Activated T-cell treated with anti-CD3 and anti-CD28 coated beads, Interleukin-2, amount 50 U/mL, for 4 hours (primary cell): ENCODE measurements around the gene TRIM10. TPM values are rescaled to one million over a fixed set of nuclear protein-coding genes. Genes with fewer than 3 reads are reported as not detected.

Experiments used
- ATAC-seq, 2 donors: fragments of 200-7000 bp; cut with Tn5 transposase; one replicate each; pipeline ENCODE4 v1.10.0; 2021
- DNase-seq: peaks from one replicate; pipeline ENCODE4 v3.0.0-alpha.2; 2020
- H3K27me3 Mint-ChIP-seq: one replicate; pipeline ENCODE4 v1.8.0; 2021; ENCODE audit warnings: low read depth, mixed read lengths
- H3K36me3 Mint-ChIP-seq: one replicate; pipeline ENCODE4 v1.8.0; 2022; ENCODE audit warnings: mixed read lengths; ENCODE audit not compliant: insufficient read depth
- H3K4me1 Mint-ChIP-seq: one replicate; pipeline ENCODE4 v1.8.0; 2021; ENCODE audit warnings: low read depth, mixed read lengths
- H3K4me3 Mint-ChIP-seq: one replicate; pipeline ENCODE4 v1.8.0; 2021; ENCODE audit warnings: mild to moderate bottlenecking, moderate library complexity, mixed read lengths
- H3K9me3 Mint-ChIP-seq: one replicate; pipeline ENCODE4 v1.8.0; 2021; ENCODE audit warnings: mixed read lengths
- total RNA-seq, 3 donors: library from RNA; stranded (reverse); gene quantifications; one replicate each; pipeline ENCODE4 v1.2.1, GENCODE V29; 2021

Gene TRIM10
- total RNA-seq, result not detected

- ATAC-seq (no peak), DNase-seq (no peak)
- Mint-ChIP-seq H3K4me3 (no peak within 1 kb of the TSS), H3K9me3 (no peaks in the 10 kb centered on the region), H3K27me3 (peaks cover 26% of the 10 kb centered on the region), H3K4me1 (peaks cover 15% of the 10 kb centered on the region), H3K36me3 (no peaks in the 10 kb centered on the region)
Measured at GRCh38 chr6:30160785-30161531, at the start of gene TRIM10. Gene TRIM10, minus strand, starts transcription at chr6:30161211. Its CDS starts 353 bp downstream, at chr6:30160858.

GRCh38 chr6:30207619-30208295, 46.7 kb upstream of the TRIM10 start:
- no peak for ATAC-seq
- no peak for DNase-seq
- H3K27me3 Mint-ChIP-seq, result no peaks in the 10 kb centered on the region
- peaks cover 16% of the 10 kb centered on the region for H3K36me3 Mint-ChIP-seq
- H3K4me1 Mint-ChIP-seq, result peaks cover 74% of the 10 kb centered on the region
- peak overlapping the region; percentile 24 for H3K4me3 Mint-ChIP-seq
- no peaks in the 10 kb centered on the region for H3K9me3 Mint-ChIP-seq

- H3K4me1 Mint-ChIP-seq, result peaks cover 74% of the 10 kb centered on the region
- H3K27me3 Mint-ChIP-seq, result no peaks in the 10 kb centered on the region
- H3K4me3 Mint-ChIP-seq, result no peak overlapping the region
- H3K9me3 Mint-ChIP-seq, result no peaks in the 10 kb centered on the region
- ATAC-seq (no peak), DNase-seq (no peak)
- H3K36me3 Mint-ChIP-seq, result peaks cover 22% of the 10 kb centered on the region
Measured at GRCh38 chr6:30206799-30207618, 46.0 kb upstream of the TRIM10 start.

DNA sequence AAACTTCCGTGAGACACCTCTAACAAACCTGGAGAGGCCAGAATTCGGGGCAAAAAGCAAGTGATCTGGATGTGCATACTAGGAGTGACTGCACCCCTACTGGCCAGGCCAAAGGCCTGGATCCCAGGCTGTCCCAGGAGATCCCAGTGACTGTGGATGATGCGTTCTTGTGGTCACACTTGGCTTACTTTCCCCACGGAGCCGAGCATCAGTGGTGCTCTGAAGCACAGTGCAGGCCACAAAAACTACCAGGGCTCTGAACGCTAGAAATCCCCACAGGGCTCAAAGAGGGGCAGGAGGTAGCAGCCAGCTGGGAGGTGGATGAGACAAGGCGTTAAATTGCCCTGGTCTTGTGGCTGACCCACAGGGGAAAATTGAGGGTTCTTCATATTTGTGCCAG, 45.1 kb upstream of the TRIM10 start:
- no peak overlapping the region for H3K4me3 Mint-ChIP-seq
- H3K4me1 Mint-ChIP-seq, result peaks cover 72% of the 10 kb centered on the region
- DNase-seq, result no peak
- peaks cover 24% of the 10 kb centered on the region for H3K36me3 Mint-ChIP-seq
- no peak for ATAC-seq
- no peaks in the 10 kb centered on the region for H3K9me3 Mint-ChIP-seq
- H3K27me3 Mint-ChIP-seq, result no peaks in the 10 kb centered on the region

GRCh38 chr6:30204116-30204515, 43.1 kb upstream of the TRIM10 start:
- ATAC-seq, result no peak
- Mint-ChIP-seq H3K4me3 (no peak overlapping the region), H3K27me3 (no peaks in the 10 kb centered on the region)

DNA sequence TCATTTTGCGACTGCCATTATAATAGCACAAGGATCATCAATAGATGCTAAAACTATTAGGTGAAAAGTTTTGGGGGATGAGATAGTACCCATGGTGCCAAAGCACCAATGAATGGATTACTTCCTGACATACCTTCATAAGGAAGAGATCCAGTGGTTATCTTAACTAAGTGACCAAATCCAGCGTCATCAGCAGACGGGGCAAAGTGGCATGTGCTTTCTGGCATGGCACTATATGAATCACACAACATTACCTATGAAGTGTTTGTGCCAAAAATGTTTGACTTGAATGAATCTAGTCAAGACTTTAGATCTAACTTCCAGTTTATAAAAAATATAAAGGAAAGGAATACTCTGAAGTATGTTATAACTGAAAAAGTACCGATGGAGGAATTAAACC, 41.4 kb upstream of the TRIM10 start:
- H3K9me3 Mint-ChIP-seq, result no peaks in the 10 kb centered on the region
- no peak for ATAC-seq

More at GRCh38 chr6:30204116-30204515, 43.1 kb upstream of the TRIM10 start:
- H3K36me3 Mint-ChIP-seq, result peaks cover 30% of the 10 kb centered on the region
- H3K9me3 Mint-ChIP-seq, result no peaks in the 10 kb centered on the region
- peaks cover 64% of the 10 kb centered on the region for H3K4me1 Mint-ChIP-seq
- no peak for DNase-seq

DNA sequence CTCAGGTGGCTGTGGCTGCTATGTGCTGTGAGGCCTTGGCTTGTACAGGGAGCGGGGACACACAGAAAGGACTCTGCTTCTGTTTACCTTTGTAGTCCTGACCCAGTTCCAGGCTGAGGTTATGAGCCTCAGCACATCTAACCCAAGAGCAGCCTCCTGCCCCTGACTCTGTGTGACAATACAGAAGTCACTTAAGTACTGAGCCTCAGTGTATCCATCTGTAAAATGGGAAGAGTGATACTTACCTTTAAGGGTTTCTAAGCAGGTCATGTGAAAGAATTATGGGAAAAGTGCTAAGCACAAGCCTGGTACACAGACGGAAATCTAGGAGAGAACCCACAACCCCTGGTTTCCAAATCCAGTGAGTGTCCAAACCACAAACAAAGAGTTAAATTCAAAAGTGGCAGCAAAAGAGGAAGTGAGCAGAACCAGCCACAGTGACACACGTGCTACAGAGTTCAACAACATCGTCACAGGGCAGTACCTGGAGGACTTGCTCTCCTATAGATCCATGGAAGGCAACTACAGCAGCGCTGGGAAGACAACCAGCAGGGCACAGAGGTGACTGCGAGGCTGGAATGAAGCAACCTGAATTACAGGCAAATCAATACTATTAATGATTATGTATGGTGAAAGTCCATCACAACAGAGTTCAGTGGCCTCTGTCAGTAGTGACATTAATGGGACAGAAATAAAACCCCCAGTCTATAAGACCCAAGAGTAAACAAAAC, 39.7 kb upstream of the TRIM10 start:
- H3K4me1 Mint-ChIP-seq, result peaks cover 31% of the 10 kb centered on the region
- no peak overlapping the region for H3K4me3 Mint-ChIP-seq

More for the DNA sequence above, 41.4 kb upstream of the TRIM10 start:
- no peak for DNase-seq
- Mint-ChIP-seq H3K36me3 (peaks cover 30% of the 10 kb centered on the region), H3K27me3 (no peaks in the 10 kb centered on the region), H3K4me1 (peaks cover 48% of the 10 kb centered on the region), H3K4me3 (no peak overlapping the region)

DNA sequence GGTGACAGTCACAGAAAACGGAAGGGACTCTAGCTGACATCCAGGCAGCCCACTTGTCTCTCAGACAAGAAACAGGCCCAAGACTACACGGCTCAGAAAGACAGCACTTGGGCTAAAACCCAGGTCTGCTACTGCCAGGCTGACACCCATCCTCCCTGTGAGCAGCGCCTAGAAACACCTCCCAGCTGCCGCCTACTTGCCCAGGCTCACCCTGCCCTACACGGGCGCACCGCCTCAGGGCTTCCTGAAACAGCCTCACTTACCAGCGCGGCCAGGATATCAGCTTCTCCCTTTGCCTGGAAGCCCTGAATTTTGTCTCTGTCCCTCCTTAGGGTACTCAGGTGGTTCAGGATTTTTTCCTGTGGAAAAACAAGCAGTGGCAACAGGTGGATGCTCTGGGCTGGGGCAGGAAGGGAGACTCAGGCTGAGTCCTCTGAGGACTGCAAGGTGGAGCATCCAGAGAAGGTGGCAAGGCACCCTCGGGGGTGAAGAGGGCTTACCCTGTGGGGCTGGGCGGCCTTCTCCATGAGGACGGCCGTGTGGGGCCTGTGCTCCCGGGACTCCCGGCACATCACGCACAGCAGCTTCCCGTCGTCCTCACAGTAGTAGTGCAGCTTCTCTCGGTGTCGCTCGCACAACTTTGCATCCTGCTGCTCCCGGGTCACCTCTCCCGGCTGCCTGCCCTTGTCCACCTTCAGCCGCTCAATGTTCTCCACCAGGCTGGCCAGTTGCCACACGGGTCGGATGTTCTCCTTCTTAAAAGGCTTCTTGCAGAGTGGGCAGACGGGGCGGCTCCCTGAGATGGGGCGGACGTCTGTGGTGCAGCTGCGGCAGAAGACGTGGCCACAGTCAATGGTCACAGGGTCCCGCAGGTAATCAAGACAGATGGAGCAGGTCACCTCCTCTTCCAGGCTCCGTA, 37.4 kb upstream of the TRIM10 start:
- DNase-seq (no peak), ATAC-seq (no peak)
- Mint-ChIP-seq H3K36me3 (peaks cover 43% of the 10 kb centered on the region), H3K27me3 (no peaks in the 10 kb centered on the region), H3K4me3 (no peak overlapping the region), H3K4me1 (peaks cover 22% of the 10 kb centered on the region), H3K9me3 (no peaks in the 10 kb centered on the region)

More for the DNA sequence above, 39.7 kb upstream of the TRIM10 start:
- DNase-seq (no peak), ATAC-seq (no peak)
- Mint-ChIP-seq H3K27me3 (no peaks in the 10 kb centered on the region), H3K36me3 (peaks cover 41% of the 10 kb centered on the region), H3K9me3 (no peaks in the 10 kb centered on the region)

DNA sequence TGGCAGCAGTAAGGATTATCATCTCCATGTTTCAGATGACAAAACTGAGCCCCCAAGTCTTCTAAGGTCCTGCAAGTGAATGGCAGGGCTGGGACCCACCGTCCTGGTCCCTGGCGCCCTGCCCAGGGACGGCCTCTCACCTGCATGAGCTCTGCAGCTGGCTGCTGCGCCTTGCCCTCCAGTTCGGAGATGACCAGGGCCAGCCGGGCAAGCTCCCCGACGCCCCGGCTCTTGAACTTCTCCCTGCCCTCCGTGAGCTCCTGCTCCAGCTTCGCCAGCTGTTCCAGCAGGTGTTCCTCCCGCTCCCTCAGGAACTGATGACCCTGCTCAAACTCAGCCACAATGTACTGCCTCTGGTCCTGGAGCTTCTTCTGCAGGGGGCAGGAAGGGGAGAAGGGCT, 35.4 kb upstream of the TRIM10 start:
- peaks cover 12% of the 10 kb centered on the region for H3K4me1 Mint-ChIP-seq
- H3K27me3 Mint-ChIP-seq, result no peaks in the 10 kb centered on the region
- H3K9me3 Mint-ChIP-seq, result no peaks in the 10 kb centered on the region
- H3K36me3 Mint-ChIP-seq, result peaks cover 44% of the 10 kb centered on the region
- no peak for ATAC-seq
- H3K4me3 Mint-ChIP-seq, result no peak overlapping the region
- DNase-seq, result no peak

DNA sequence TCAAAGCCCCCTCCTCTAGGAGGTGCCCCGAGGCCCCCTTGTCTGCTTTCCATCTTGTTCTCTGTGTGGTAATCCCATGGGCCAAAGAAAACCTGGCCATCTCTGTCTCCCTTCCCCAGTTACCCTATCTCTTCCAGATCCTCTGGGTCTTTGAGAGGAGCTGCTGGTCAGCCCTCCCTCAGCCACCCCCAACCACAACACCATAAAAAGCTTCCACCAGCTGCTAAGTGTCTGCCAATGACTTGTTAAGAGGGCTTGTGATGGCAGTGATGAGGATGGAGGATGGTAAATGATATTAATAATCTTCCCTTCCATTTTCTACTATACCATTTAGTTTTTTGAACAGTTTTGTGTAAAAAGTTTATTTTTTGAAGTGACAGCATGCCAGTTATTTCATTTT, 34.9 kb upstream of the TRIM10 start:
- no peak for DNase-seq
- no peaks in the 10 kb centered on the region for H3K27me3 Mint-ChIP-seq
- H3K36me3 Mint-ChIP-seq, result peaks cover 47% of the 10 kb centered on the region
- H3K4me3 Mint-ChIP-seq, result no peak overlapping the region
- peaks cover 8% of the 10 kb centered on the region for H3K4me1 Mint-ChIP-seq
- H3K9me3 Mint-ChIP-seq, result no peaks in the 10 kb centered on the region
- ATAC-seq, result no peak

DNA sequence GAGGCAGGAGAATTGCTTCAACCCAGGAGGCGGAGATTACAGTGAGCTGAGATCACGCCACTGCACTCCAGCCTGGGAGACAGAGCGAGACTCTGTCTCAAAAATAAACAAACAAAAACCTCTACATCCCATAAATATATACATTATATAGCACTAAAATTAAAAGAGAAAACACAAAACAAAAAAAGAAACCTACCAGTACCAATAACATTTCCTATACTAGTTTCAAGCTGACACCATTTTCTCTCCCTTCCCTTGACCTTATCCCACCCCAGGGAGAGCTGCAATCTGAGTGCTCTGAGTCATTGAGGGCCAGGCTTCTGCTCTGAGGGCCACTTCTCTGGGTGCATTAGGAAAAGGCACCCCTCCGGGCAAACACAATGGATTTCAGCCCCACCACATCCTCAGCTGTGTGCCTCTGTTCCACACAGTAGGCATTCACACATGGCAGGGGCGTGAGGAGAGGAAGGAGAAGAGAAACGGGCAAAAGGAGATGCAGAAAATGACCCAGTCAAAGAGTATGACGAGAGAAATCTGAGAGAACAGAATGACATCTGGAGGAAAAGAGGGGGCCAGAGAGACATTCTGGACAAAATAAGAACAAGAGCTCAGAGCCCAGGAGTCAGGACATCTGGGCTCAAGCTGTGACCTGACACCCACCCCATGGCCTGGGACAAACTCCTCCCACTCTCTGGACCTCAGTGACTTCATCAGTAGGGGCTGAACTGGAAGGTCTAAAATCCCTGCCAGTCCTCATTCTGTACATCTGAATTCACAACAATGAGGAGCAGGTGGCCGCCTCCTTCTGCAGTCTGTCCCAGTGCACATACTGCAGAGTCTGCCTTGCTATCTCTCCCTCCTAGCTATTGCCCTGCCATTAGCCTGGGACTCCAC, 34.0 kb upstream of the TRIM10 start:
- peaks cover 1% of the 10 kb centered on the region for H3K4me1 Mint-ChIP-seq
- ATAC-seq (no peak), DNase-seq (no peak)
- H3K9me3 Mint-ChIP-seq, result no peaks in the 10 kb centered on the region
- peaks cover 47% of the 10 kb centered on the region for H3K36me3 Mint-ChIP-seq
- no peak overlapping the region for H3K4me3 Mint-ChIP-seq
- H3K27me3 Mint-ChIP-seq, result no peaks in the 10 kb centered on the region

GRCh38 chr6:30192076-30192475, 31.1 kb upstream of the TRIM10 start:
- DNase-seq (no peak), ATAC-seq (no peak)
- H3K9me3 Mint-ChIP-seq, result no peaks in the 10 kb centered on the region
- H3K4me3 Mint-ChIP-seq, result no peak overlapping the region
- no peaks in the 10 kb centered on the region for H3K4me1 Mint-ChIP-seq
- peaks cover 49% of the 10 kb centered on the region for H3K36me3 Mint-ChIP-seq
- no peaks in the 10 kb centered on the region for H3K27me3 Mint-ChIP-seq
